Panc1 (cell line): ENCODE results near the gene CADPS2. TPM values are rescaled to one million over a fixed set of nuclear protein-coding genes. Genes with fewer than 3 reads are reported as not detected.

ENCODE experiments used
- ATAC-seq: fragments of 200-7000 bp; cut with Tn5 transposase; 2 replicates; pipeline ENCODE4 v1.9.1; 2020; ENCODE audit warnings: mild to moderate bottlenecking, moderate library complexity
- BruUV-seq: library from RNA; stranded (reverse); fragments of 400-500 nt; replicated peaks from 2 replicates; lab custom pipeline; 2021; lab: Mats Ljungman, UMichigan
- CTCF ChIA-PET: fragments of 300-600 bp; sonication (Branson Sonifier 250); formaldehyde crosslinking; loops from one replicate; lab custom pipeline; 2022; ENCODE audit warnings: antibody characterized with exemption; lab: Charles Lee
- POLR2A ChIA-PET: fragments of 300-600 bp; sonication (Branson Sonifier 250); formaldehyde crosslinking; loops from one replicate; lab custom pipeline; 2022; ENCODE audit warnings: antibody characterized with exemption; lab: Charles Lee
- DNase-seq: peaks from one replicate; pipeline ENCODE4 v3.0.0-alpha.2; 2010; ENCODE audit warnings: low read depth, low spot score
- H3K27ac ChIP-seq: 2 replicates; pipeline ENCODE4 v1.5.1; 2011; ENCODE audit warnings: mild to moderate bottlenecking, low read length, inconsistent platforms
- H3K27me3 ChIP-seq: fragments of 200-500 bp; sonication (Bioruptor generic); 2 replicates; pipeline ENCODE4 v1.6.0; 2014; ENCODE audit warnings: low read length, inconsistent platforms; ENCODE audit not compliant: control insufficient read depth, insufficient read depth
- H3K36me3 ChIP-seq: fragments of 200-500 bp; sonication (Bioruptor generic); 2 replicates; pipeline ENCODE4 v1.5.1; 2014; ENCODE audit warnings: inconsistent platforms, mild to moderate bottlenecking, low read length, moderate library complexity; ENCODE audit not compliant: control insufficient read depth, insufficient read depth
- H3K4me1 ChIP-seq: 2 replicates; pipeline ENCODE4 v1.5.1; 2011; ENCODE audit warnings: inconsistent platforms, mild to moderate bottlenecking, low read length, moderate library complexity; ENCODE audit not compliant: control insufficient read depth, insufficient read depth
- H3K4me3 ChIP-seq, 2 experiments: 2 replicates each; pipeline ENCODE4 v1.5.1; 2011 to 2012; ENCODE audit warnings: low read depth in 2 of 2, low read length in 2 of 2, mild to moderate bottlenecking in 2 of 2, inconsistent platforms in 1 of 2, moderate library complexity in 1 of 2
- H3K9me3 ChIP-seq: fragments of 200-500 bp; sonication (Bioruptor generic); 2 replicates; pipeline ENCODE4 v1.5.1; 2014; ENCODE audit warnings: low read depth, mild to moderate bottlenecking, inconsistent platforms, low read length, moderate library complexity; ENCODE audit not compliant: control insufficient read depth, insufficient read depth
- CTCF ChIP-seq: fragments of 450-650 bp; IDR thresholded peaks from 2 replicates; pipeline ENCODE4 v1.5.1; 2017; ENCODE audit warnings: mild to moderate bottlenecking
- POLR2AphosphoS5 ChIP-seq: IDR thresholded peaks from 2 replicates; pipeline ENCODE4 v1.6.1; 2012; ENCODE audit warnings: mild to moderate bottlenecking, low read depth, low read length, moderate library complexity
- SIN3A ChIP-seq: IDR thresholded peaks from 2 replicates; pipeline ENCODE4 v1.6.1; 2012; ENCODE audit warnings: low read depth, mild to moderate bottlenecking, low read length, moderate library complexity, borderline replicate concordance; ENCODE audit not compliant: insufficient read depth
- TCF7L2 ChIP-seq: IDR thresholded peaks from 2 replicates; pipeline ENCODE4 v1.6.1; 2011; ENCODE audit warnings: mild to moderate bottlenecking, low read depth, low read length, inconsistent platforms
- in situ Hi-C: cut with HindIII; loops from 2 replicates; pipeline ENCODE4 v1.10.0; 2016; ENCODE audit warnings: low sequenced_read_pairs, low pct_unique_long_range_greater_than_20kb
- intact Hi-C: fragments of 100-400 bp; cut with micrococcal nuclease; formaldehyde crosslinking; loops from one replicate; pipeline ENCODE4 v1.10.0; 2022; ENCODE audit not compliant: unreplicated experiment
- total RNA-seq: library from RNA; stranded (reverse); gene quantifications from one replicate; pipeline ENCODE4 v1.2.1, GENCODE V29; 2021; ENCODE audit not compliant: unreplicated experiment
- TF ChIP-seq, protein P1 (sequence below), 2 experiments: IDR thresholded peaks; 2 replicates each; pipeline ENCODE4 v1.6.1; 2011 to 2012; ENCODE audit warnings: low read depth in 2 of 2, control low read depth in 1 of 2, low read length in 1 of 2, mild to moderate bottlenecking in 1 of 2, moderate library complexity in 1 of 2; ENCODE audit not compliant: insufficient read depth in 1 of 2

The CADPS2 gene
- total RNA-seq, 1 experiment from 2014 or later, result 1.6 TPM

- CTCF ChIA-PET, result no interaction called here
- Histone ChIP-seq H3K27me3 (peaks cover 49% of the 10 kb centered on the region), H3K4me1 (peaks cover 5% of the 10 kb centered on the region), H3K27ac (no peak overlapping the region), H3K4me3 (no peak overlapping the region), H3K9me3 (no peaks in the 10 kb centered on the region), H3K36me3 (peaks cover 4% of the 10 kb centered on the region; the same call in 1 of the 2 replicates)
- POLR2A ChIA-PET, result no interaction called here
- in situ Hi-C loops, result no loop called here
- ATAC-seq (0 out of 2 replicates have a peak, but pooled peaks have one; percentile 23), DNase-seq (no peak)
- intact Hi-C loops, result no loop called here
- BruUV-seq, result no TSS peak
- no peak for TF ChIP-seq CTCF
- TF ChIP-seq, protein P1, sequence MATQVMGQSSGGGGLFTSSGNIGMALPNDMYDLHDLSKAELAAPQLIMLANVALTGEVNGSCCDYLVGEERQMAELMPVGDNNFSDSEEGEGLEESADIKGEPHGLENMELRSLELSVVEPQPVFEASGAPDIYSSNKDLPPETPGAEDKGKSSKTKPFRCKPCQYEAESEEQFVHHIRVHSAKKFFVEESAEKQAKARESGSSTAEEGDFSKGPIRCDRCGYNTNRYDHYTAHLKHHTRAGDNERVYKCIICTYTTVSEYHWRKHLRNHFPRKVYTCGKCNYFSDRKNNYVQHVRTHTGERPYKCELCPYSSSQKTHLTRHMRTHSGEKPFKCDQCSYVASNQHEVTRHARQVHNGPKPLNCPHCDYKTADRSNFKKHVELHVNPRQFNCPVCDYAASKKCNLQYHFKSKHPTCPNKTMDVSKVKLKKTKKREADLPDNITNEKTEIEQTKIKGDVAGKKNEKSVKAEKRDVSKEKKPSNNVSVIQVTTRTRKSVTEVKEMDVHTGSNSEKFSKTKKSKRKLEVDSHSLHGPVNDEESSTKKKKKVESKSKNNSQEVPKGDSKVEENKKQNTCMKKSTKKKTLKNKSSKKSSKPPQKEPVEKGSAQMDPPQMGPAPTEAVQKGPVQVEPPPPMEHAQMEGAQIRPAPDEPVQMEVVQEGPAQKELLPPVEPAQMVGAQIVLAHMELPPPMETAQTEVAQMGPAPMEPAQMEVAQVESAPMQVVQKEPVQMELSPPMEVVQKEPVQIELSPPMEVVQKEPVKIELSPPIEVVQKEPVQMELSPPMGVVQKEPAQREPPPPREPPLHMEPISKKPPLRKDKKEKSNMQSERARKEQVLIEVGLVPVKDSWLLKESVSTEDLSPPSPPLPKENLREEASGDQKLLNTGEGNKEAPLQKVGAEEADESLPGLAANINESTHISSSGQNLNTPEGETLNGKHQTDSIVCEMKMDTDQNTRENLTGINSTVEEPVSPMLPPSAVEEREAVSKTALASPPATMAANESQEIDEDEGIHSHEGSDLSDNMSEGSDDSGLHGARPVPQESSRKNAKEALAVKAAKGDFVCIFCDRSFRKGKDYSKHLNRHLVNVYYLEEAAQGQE (IDR thresholded peaks at IDR 0.05; ENCODE audit: insufficient read depth in 1 of 2, low read depth in 2 of 2, low read length in 1 of 2), result no peak
- TF ChIP-seq TCF7L2, result no peak
- TF ChIP-seq POLR2AphosphoS5, result no peak
- no peak for TF ChIP-seq SIN3A
These were observed 582.5 kb downstream of the CADPS2 start for GRCh38 chr7:122303531-122304318.

- H3K9me3 ChIP-seq, result no peaks in the 10 kb centered on the region
- no TSS peak for BruUV-seq
- in situ Hi-C loops, result no loop called here
- CTCF ChIA-PET, result no interaction called here
- ATAC-seq (no peak), DNase-seq (no peak)
- peaks cover 4% of the 10 kb centered on the region; the same call in 1 of the 2 replicates for H3K36me3 ChIP-seq
- H3K4me3 ChIP-seq, result no peak overlapping the region
- POLR2A ChIA-PET, result no interaction called here
- intact Hi-C loops, result no loop called here
- TF ChIP-seq, protein P1 (IDR thresholded peaks at IDR 0.05; ENCODE audit: insufficient read depth in 1 of 2, low read depth in 2 of 2, low read length in 1 of 2), result no peak
- TF ChIP-seq CTCF, result no peak
- no peak for TF ChIP-seq POLR2AphosphoS5
- TF ChIP-seq SIN3A, result no peak
- no peak for TF ChIP-seq TCF7L2
- no peak overlapping the region for H3K27ac ChIP-seq
- H3K4me1 ChIP-seq, result peaks cover 5% of the 10 kb centered on the region
- H3K27me3 ChIP-seq, result peaks cover 51% of the 10 kb centered on the region
These were observed 583.3 kb downstream of the CADPS2 start for GRCh38 chr7:122302761-122303530.
